ENCODE data around the gene TRAF2.

TRAF2 gene

GRCh38 chr9:136886610-136887597, 588 bp downstream of the TRAF2 start:
- DNase-seq = no peak

- no peak for DNase-seq
Observed at GRCh38 chr9:136888454-136888853, 2.1 kb downstream of the TRAF2 start.

- no peak for DNase-seq
Observed at GRCh38 chr9:136889858-136890257, 3.5 kb downstream of the TRAF2 start.

GRCh38 chr9:136890661-136891060, 4.3 kb downstream of the TRAF2 start:
- DNase-seq = no peak

- no peak for DNase-seq
Observed at GRCh38 chr9:136896027-136896426, 9.7 kb downstream of the TRAF2 start.

GRCh38 chr9:136898483-136899100, 12.3 kb downstream of the TRAF2 start:
- DNase-seq = no peak

- DNase-seq = no peak
Observed at GRCh38 chr9:136899196-136899595, 12.9 kb downstream of the TRAF2 start.

GRCh38 chr9:136900556-136900955, 14.2 kb downstream of the TRAF2 start:
- no peak for DNase-seq

- no peak for DNase-seq
Observed at GRCh38 chr9:136900988-136901515, 14.7 kb downstream of the TRAF2 start.

- DNase-seq = peak; percentile 66
Observed at GRCh38 chr9:136901516-136902258, 15.4 kb downstream of the TRAF2 start.

GRCh38 chr9:136902259-136902821, 16.0 kb downstream of the TRAF2 start:
- DNase-seq = peak; percentile 74

- no peak for DNase-seq
Observed at GRCh38 chr9:136903041-136903554, 16.8 kb downstream of the TRAF2 start.

GRCh38 chr9:136906266-136906665, 19.9 kb downstream of the TRAF2 start:
- DNase-seq = no peak

GRCh38 chr9:136907011-136907914, 20.9 kb downstream of the TRAF2 start:
- DNase-seq = no peak

- no peak for DNase-seq
Observed at GRCh38 chr9:136910197-136910900, 24.0 kb downstream of the TRAF2 start.

- no peak for DNase-seq
Observed at GRCh38 chr9:136910901-136911245, 24.6 kb downstream of the TRAF2 start.

- DNase-seq = no peak
Observed at GRCh38 chr9:136913701-136914438, 27.6 kb downstream of the TRAF2 start.

- DNase-seq = no peak
Observed at GRCh38 chr9:136915632-136916329, 29.5 kb downstream of the TRAF2 start.
